HG02938 (cell line): ENCODE data around the gene OTUD6A.
"Not testable (repeated sequence)": the region's sequence is repeated elsewhere in the genome, so short reads cannot be mapped to it uniquely, and the experiment has no call there.

ENCODE experiments used
- ATAC-seq: cut with Tn5 transposase; IDR thresholded peaks from one replicate; pipeline ENCODE4 v1.9.1; 2021; ENCODE audit warnings: mild to moderate bottlenecking, moderate library complexity; ENCODE audit not compliant: unreplicated experiment

OTUD6A gene

DNA sequence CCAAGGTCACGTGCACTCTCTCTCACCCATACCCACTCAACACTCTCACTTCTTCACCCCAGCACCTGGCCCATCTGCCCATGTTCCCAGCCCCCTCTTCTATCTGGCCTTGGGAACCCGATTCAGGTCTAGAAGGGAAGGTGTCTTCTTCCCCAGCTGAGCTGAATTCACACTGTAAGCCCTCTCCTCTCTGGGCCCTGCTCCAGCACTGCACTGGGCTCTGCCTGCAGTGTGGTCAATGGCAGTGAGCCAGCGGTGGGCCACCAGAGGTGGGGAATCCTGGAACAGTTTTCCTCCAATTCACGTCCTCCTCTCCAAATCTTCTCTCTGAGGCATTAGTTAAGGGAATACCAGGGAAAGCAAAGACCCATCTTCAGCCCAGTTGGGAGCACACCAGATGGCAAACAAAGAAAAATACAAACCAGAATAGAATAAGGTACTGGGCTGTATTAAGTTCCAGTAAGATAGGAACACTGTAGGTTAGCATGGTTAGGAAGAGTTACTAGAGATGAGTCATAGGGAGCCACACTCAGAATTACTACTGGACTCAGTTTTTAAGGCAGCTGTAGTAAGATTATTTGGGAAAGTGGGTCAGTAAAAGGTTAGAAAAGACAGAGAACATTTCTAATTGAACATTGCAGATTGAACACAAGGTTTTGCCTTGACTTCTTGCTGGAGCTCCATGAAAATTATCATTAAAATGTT is 17.6 kb upstream of the OTUD6A start:
- no peak for ATAC-seq

DNA sequence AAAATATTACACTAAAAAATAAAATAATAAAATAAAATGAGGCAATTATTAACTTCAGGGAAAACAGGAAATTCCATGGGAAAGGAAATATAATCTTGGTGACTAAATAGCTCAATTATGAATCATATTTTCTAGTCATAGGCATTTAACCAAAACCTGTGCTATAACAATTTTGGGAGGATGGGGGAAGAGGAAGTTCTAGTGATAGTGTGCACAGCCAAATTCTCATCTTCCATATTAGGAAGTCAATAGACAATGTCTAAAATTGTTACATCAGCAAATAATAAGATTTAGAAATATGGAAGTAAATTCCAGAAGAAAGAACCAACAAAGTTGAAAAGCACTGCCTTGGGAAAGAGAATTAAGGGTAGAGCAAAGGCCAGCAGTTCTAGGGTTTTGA is 15.3 kb upstream of the OTUD6A start:
- ATAC-seq, result no peak

DNA sequence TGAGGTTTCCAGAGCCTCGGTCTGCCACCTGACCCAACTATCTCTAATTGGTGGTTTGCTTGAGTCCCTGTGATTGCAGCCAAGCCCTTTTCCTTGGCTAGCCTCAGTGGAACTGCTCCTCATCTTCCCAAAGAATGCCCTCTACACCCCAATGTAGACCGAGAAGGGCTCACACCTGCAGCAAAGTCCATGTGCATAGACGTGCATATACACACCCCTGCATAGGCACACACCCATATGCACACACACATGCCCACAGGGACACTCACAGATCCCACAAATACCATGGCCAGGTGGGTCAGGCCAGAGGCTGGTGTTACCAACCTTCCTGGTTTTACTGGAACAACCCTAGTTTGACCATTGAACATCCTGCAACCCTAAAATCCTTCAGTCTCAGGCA is 12.9 kb upstream of the OTUD6A start:
- ATAC-seq, result no peak

DNA sequence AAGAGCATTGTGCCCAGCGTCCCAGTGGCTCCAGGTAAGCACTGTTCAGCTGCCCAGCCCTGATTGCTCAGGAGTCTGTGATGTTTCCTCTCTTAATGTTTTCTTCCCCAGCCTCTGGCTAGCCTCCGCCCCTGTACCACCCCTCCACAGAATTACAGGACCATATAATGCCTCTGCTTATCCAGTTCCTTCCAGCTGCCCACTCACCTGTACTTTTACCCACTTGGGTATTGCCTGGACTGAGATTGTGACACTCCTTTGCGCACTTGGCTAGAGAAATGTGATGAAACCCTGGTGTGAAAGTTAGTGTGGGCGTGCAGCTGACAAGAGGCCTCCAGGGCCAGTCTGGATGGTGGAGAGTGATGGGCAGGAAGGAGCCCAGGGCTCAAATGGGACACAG is 12.3 kb upstream of the OTUD6A start, which contains the start of gene AWAT2:
TSS of gene AWAT2 (minus strand) at position 14 of the 400 bp plus-strand sequence. CDS start at position 8, 6 bp downstream.
- no peak for ATAC-seq

DNA sequence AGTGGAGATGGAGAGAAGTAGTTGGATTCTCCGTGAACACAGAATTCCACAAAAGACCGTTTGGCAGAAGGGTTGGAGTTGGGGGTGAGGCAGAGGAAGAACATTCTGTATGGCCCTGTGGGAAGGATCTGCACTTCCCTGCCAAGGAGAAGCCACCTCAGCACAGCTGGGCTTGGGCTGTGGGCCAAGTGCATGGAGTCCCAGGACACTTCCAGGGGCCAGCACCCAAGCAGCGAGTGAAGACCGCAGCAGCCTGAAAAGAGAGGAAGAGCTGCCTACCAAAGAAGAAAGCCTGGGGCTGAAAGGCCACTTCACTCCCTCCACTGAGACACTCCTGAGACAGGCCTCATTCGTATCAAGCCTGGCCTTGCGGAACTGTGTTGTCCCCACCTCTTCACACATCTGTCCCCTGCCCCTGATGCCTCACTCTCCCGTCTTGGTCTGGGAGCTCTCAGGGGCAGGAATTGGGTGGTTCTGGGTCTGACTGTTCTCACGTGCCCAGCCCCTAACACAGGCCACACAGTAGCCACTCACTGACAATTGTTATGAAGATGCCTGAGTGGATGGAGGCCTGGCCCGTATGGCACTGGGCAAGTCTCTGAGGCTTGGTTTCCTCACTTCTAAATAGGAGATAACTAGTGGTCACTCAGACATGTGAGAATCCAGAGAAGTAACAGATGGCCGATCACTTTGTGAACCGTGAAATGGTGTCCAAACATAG is 9.2 kb upstream of the OTUD6A start:
- ATAC-seq, result no peak

DNA sequence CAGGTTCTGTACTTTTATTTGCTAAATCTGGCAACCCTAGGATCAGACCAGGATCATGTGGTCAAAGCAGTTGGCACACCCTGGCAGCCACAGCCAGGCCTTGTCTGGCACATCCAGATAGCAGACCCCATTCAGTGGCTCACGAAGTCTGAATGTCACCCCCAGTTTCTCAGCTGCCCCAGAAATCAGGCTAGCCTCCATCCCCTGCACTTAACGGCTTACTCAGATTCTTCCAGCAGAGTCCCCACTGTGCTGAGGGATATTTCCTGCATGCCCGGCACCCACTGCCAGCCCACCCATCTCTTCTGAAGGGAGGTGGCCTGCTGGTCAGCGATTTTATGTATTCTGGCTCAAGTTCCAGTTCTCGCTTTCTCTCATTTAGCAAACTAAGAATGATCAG is 7.9 kb upstream of the OTUD6A start:
- no peak for ATAC-seq

DNA sequence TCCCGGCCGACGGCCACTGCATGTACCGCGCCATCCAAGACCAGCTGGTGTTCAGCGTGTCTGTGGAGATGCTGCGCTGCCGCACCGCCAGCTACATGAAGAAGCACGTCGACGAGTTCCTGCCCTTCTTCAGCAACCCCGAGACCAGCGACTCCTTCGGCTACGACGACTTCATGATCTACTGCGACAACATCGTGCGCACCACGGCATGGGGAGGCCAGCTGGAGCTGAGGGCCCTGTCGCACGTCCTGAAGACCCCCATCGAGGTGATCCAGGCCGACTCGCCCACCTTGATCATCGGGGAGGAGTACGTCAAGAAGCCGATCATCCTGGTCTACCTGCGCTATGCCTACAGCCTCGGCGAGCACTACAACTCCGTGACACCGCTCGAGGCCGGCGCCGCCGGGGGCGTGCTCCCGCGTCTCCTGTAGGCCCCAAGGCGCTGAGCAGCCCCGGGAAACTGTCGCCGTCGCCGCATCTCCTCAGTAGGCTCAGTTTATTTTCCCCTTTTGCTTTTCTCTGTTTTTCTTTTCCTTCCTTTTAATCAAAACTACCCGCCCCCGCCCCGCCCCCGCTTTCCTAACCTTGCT is 799 bp downstream of the OTUD6A start:
- no peak for ATAC-seq

DNA sequence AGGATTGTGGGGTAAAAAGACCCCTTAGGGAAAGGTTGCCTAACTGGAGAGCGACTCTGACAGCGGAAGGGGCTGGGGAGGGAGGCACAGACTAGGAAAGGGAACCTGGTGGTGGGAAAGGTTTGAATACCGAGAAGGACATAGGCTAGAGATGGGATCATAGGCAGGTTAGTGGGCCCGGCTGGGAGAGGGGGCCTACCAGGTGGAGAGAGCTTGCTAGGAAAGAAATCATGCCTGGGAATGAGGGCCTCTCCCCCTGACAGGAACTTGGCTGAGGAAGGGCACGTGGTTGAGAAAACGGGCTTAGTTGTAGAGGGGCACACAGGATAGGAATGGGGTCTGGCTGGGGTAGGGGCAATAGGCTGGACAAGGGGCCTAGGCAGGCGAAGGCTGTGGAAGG is 4.4 kb downstream of the OTUD6A start:
- ATAC-seq, result no peak

DNA sequence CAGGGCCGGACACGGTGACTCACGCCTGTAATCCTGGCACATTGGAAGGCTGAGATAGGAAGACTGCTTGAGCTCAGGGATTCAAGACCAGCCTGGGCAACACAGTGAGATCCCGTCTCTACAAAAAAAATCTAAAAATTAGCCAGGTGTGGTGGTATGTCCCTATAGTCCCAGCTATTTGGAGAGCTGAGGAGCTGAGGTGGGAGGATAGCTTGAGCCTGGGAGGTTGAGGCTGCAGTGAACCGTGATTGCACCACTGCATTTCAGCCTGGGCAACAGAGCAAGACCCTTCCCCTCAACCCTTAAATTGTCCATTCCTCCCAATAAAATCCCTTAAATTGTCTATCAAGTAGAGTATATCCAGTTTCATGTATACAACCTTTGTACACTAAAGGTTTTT is 17.0 kb downstream of the OTUD6A start:
- ATAC-seq, result no peak

DNA sequence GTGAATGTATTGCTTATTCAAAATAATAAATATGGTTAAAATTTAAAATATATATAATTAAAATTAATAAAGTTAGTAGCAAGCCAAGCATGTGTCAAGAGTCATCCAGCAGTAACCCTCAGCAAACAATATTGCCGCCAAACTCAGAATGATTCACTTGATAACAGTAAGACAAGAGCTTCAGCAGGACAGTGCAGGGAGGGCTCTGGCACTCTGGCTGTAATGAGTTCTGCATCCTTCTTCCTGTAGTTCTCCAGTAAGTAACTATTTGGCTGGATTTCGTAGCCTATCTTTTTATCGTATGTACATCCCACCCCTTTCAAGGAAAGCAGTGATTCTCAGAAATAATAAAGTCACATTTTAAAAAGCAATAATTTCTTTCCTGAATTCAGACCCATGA is 17.6 kb downstream of the OTUD6A start:
- ATAC-seq, result no peak

DNA sequence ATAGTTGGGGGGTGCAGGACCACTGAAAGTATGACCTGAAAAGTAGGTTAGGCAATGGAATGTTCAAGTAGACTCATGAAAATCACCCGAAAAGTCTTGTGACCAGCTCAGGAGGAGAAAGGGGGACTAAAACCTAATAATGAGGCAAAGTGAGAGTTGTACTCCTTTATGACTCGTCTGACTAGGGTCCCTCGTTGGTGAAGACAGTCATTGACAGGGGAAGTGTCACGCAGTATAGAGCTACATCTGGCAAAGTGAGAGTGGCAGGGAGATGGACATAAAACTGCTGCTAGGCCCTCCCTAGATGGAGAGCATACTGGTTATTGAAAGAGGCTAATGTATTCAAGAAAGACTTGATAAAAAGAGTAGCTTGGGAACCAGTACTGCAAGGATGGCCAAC is 20.5 kb downstream of the OTUD6A start:
- ATAC-seq, result no peak

DNA sequence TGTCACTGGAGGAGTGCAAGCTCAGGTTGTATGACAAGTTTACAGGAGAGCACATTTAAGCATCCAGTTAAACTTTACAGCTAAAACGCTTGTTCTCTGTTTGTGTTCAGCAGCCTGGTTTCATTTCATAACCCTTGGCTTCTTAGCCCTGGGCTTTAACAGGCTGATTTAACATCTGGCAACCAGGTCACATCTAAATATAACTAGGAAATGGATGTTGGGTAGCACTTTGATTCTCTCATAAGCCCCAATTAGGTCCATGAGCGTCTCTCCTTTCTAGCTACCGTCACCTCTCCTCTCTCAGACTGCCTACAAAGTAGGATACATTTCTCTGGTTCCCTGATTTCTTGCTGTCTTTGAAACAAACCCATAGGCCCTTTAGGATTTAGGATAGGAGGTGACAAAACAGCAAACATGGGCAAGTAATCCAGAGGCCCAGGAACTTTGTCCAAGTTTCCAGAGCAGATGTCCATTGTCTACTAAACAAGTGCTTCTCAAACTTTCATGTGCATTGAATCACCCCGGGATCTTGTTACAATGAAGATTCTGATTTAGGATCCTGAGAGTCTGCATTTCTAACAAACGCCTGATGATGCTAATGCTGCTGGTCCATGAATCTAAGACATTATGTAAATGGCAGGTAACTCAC is 22.5 kb downstream of the OTUD6A start:
- no peak for ATAC-seq

DNA sequence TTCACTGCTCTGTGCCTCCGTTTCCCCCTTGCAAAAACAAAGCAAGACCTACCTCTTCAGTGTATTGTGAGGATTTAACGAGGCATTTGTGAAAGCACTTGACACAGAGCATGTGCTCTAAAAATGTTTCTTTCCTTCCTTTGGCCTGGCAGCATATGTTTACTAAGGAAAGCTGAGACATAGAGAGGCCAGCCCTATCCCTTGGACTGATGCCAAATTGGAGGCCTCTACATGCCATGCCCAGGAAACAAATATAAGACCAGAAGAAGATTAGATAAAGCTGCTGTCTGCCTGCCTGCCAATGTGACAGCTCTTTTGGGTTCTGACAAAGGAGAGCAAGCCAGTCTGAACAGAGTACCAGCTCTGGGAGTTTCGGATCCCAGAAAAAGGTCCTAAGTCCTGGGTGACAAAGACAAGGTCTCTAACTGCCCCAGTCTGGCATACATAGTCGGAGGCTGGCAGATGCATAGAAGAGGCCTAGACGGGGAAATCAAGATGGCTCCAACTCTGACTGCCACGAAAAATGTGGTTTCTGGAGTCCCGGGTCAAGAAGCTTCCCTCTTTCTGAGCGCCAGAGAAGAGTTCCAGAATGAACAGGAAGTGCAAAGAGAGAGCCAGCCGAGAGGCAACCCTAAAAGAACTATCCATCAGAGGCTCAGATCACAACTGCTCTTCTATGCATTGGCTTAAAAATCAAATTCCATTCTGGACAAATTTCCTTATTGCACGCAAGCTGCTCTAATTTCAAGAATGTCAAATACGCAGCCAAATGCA is 25.8 kb downstream of the OTUD6A start:
- ATAC-seq, result no peak

DNA sequence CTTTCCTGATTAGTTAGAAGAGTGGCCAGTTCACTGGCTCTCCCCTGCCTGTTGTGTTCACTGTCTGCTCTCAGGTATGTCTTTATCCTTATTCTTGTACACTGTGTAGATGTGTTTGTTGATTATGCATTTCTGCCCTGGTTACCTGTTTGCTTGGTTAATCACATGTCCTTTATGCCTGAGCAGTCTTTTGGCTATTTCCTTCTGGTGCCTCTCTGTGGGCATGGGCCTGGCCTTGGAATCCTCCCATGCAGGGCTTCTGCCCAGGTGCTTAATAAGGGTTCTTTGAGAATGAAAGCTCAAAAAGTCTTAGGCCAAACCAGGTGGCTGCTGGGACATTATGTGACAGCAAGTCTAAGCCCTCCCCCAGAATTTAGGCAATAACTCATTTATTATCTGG is 26.5 kb downstream of the OTUD6A start:
- ATAC-seq, result no peak

DNA sequence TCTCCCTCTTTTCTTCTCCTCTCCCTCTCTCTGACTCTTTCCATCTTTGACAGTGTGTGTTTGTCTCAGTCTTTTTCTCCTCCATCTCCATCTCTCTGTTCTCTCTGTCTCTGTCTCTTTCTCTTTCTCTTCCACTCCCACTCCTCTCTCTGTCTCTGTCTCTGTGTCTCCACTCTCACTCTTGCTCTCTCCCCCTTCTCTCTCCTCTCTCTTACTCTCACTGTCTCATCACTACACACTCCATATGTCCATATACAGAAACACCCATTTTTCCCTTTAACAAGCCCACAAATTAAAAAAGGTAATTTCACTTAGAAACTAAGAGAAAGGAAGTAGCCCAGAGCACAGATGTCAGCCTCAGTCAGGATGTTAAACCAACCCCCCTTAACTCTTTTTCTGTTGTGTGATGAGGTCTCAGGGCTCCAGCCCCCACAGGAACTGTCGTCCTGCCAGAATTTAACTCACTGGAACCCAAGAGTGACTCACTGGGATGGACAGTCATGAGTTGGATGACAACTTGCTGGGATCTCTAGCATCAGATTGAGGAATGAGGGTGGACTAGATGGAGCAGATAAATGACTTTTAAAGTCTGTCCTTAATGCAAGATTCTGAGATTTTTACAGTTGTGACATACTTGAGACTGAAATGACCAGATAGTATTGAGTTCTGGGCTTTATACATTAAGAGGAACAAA is 27.5 kb downstream of the OTUD6A start:
- no peak for ATAC-seq

DNA sequence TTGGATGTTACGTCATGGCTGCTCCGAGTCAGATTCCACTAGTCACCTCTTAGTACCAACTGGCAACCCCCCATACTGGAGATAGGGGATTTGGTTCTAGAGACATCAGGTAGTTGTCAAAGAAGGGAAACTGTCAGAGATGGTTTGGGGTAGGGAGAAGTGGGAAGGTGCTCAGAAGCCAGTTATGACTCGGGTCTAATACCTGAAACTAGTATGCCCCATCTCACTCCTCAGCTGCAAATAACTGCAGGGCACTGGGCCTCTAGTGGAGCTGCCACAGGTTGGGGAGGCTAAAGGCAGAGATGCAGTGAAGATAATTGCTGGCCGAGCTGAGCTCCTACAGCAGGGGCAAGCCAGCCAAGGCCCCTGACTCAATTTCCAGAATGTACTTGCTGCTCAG is 30.0 kb downstream of the OTUD6A start:
- no peak for ATAC-seq

DNA sequence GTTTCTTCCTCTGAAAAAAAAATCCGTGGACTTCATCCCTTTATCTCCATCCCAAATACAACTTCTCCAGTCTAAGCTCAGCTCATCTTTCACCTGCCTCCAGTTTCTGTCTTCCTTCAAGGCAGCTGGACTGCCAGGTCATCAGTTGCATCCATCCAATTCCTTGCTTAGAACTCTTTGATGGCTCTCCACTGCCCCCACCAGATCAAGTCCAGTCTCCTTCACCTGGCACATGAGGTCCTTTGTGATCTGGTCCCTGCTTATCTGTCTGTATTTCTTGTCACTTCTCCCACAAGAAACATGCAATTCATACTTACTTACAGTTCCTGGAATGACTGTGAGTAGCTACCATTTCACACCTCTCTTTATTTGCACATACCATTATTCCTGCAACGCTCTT is 33.8 kb downstream of the OTUD6A start:
- no peak for ATAC-seq

DNA sequence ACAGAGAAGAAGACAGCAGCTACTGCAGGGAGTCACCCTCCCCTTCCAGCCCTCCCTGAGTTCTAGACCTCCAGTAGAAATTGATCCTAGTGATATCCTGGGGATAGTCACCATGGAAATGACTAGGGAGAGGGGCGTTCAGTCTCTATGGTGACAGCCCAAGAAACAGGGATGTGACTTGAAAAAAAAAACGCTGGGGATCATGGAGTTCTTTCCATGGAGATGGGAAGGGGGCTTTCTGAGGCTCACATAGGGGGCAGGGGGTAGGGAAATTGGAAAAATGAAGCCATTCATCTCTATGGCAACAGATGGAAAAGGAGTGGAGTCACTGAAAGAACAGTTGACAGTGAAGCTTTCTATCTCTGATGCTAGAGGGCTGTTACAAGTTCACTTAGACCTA is 43.0 kb downstream of the OTUD6A start:
- no peak for ATAC-seq

DNA sequence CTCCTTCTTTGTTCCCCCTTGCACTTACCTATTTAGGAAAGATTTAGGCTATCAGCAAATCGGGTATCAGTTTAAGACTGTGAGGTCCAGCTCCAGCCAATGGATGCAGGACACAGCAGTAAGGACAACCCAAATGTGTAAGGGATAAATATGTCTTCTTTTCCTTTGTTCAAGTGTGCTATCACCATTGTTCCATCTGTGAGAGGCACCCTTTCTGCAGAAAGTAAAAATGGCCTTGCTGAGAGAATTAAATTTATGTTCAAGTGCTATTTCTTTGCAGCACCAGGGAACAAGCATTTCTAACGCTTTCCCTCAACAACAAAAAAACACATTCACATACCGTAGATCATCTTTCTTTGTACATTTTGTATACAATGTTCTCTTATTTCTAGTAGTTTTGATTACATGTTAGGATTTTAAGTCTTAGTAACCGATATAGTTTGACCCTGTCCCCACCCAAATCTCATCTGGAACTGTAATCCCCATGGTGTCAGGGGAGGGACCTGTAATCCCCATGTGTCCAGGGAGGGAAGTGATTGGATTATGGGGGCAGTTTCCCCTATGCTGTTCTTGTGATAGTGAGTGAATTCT is 49.3 kb downstream of the OTUD6A start:
- ATAC-seq, result not testable (repeated sequence)
